ENCODE measurements around the gene CDK5.

DNA sequence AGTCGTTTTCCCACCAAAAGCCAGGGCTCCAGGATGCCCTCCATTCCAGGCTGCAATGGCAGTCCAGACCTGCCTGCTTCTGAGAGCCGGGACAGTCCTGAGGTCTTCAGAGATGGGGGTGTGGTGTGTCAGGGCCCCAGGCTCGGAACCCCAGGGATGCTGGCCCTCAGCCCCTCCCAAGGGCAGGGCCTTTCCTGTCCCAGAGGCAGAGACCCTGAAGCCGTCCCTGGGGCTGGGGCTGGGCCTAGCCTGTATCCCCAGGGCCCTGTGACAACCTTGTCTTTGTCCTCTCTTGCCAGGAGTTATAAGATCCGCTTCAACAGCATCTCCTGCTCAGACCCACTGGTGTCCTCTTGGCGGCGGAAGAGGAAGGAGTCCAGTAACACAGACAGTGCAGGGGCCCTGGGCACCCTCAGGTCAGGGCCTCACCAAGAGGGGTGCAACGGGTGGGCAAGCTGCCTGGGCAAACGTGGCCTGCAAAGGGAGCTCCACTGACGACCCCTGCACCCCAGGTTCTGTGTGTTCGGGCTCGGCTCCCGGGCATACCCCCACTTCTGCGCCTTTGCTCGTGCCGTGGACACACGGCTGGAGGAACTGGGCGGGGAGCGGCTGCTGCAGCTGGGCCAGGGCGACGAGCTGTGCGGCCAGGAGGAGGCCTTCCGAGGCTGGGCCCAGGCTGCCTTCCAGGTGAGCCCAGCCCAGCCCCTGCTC, 51.0 kb downstream of the CDK5 start:
- TF ChIP-seq STAT5B (CRISPR knock-in tag; IDR thresholded peaks at IDR 0.05) = no peak
- no peak for TF ChIP-seq TAF15 (IDR thresholded peaks at IDR 0.05; ENCODE audit: low read depth, low read length, poor library complexity, severe bottlenecking)
- no peak for TF ChIP-seq ZNF329 (CRISPR knock-in tag; IDR thresholded peaks at IDR 0.05; ENCODE audit: low read depth)
- no peak for TF ChIP-seq ZFP36L1 (CRISPR knock-in tag; IDR thresholded peaks at IDR 0.05)
- no peak for TF ChIP-seq HOXA9 (CRISPR knock-in tag; IDR thresholded peaks at IDR 0.05; ENCODE audit: borderline replicate concordance)
- TF ChIP-seq, protein P1, sequence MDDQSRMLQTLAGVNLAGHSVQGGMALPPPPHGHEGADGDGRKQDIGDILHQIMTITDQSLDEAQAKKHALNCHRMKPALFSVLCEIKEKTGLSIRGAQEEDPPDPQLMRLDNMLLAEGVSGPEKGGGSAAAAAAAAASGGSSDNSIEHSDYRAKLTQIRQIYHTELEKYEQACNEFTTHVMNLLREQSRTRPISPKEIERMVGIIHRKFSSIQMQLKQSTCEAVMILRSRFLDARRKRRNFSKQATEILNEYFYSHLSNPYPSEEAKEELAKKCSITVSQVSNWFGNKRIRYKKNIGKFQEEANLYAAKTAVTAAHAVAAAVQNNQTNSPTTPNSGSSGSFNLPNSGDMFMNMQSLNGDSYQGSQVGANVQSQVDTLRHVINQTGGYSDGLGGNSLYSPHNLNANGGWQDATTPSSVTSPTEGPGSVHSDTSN (CRISPR knock-in tag; IDR thresholded peaks at IDR 0.05; ENCODE audit: borderline replicate concordance) = no peak
- no peak for TF ChIP-seq YY1 (IDR thresholded peaks at IDR 0.05; ENCODE audit: insufficient read depth, insufficient replicate concordance, low read depth, low read length)
- TF ChIP-seq ZNF280D (CRISPR knock-in tag; IDR thresholded peaks at IDR 0.05) = no peak
- TF ChIP-seq SNAPC4 (CRISPR knock-in tag; IDR thresholded peaks at IDR 0.05) = no peak

Measured in HepG2 (cell line).